Calu3 (cell line): ENCODE data around the gene NUP93. TPM values are rescaled to one million over a fixed set of nuclear protein-coding genes. Genes with fewer than 3 reads are reported as not detected.

Experiments used
- BruUV-seq: library from RNA; stranded (reverse); fragments of 400-500 nt; replicated peaks from 2 replicates; lab custom pipeline; 2021; lab: Mats Ljungman, UMichigan
- CTCF ChIA-PET: fragments of 300-600 bp; sonication (Branson Sonifier 250); formaldehyde crosslinking; loops from one replicate; lab custom pipeline; 2022; ENCODE audit warnings: antibody characterized with exemption; lab: Charles Lee
- DNase-seq: peaks from one replicate; pipeline ENCODE4 v3.0.0; 2022
- H3K27ac Mint-ChIP-seq: one replicate; pipeline ENCODE4 v1.8.0; 2022; ENCODE audit warnings: mixed read lengths; ENCODE audit not compliant: unreplicated experiment
- H3K27me3 Mint-ChIP-seq: one replicate; pipeline ENCODE4 v1.8.0; 2022; ENCODE audit warnings: mixed read lengths; ENCODE audit not compliant: unreplicated experiment
- H3K36me3 Mint-ChIP-seq: one replicate; pipeline ENCODE4 v1.8.0; 2022; ENCODE audit warnings: mild to moderate bottlenecking, moderate library complexity, mixed read lengths; ENCODE audit not compliant: insufficient read depth, unreplicated experiment
- H3K4me1 Mint-ChIP-seq: one replicate; pipeline ENCODE4 v1.8.0; 2022; ENCODE audit warnings: mild to moderate bottlenecking, low read depth, mixed read lengths; ENCODE audit not compliant: unreplicated experiment
- H3K4me3 Mint-ChIP-seq: one replicate; pipeline ENCODE4 v1.8.0; 2022; ENCODE audit warnings: mild to moderate bottlenecking, low read depth, moderate library complexity, mixed read lengths; ENCODE audit not compliant: unreplicated experiment
- H3K9me3 Mint-ChIP-seq: one replicate; pipeline ENCODE4 v1.8.0; 2022; ENCODE audit warnings: low read depth, mixed read lengths; ENCODE audit not compliant: unreplicated experiment
- CTCF ChIP-seq: fragments of 200-600 bp; IDR thresholded peaks from one replicate; pipeline ENCODE4 v1.8.0; 2022; ENCODE audit warnings: antibody characterized with exemption; ENCODE audit not compliant: unreplicated experiment
- intact Hi-C: fragments of 100-400 bp; cut with micrococcal nuclease; formaldehyde crosslinking; loops from one replicate; pipeline ENCODE4 v1.10.0; 2022; ENCODE audit not compliant: unreplicated experiment
- total RNA-seq: library from RNA; stranded (reverse); gene quantifications from 2 replicates; pipeline ENCODE4 v1.2.3, GENCODE V29; 2022

The NUP93 gene
- total RNA-seq, 1 experiment from 2014 or later: 120 TPM

GRCh38 chr16:56767024-56767423 is 37.1 kb downstream of the NUP93 start:
- intact Hi-C loops: no loop called here
- peaks cover 6% of the 10 kb centered on the region for H3K4me1 Mint-ChIP-seq
- BruUV-seq: no TSS peak
- no peak for TF ChIP-seq CTCF
- no peaks in the 10 kb centered on the region for H3K36me3 Mint-ChIP-seq
- CTCF ChIA-PET: no interaction called here
- no peaks in the 10 kb centered on the region for H3K27me3 Mint-ChIP-seq
- no peak for DNase-seq
- no peak overlapping the region for H3K27ac Mint-ChIP-seq
- no peak overlapping the region for H3K4me3 Mint-ChIP-seq
- no peaks in the 10 kb centered on the region for H3K9me3 Mint-ChIP-seq

GRCh38 chr16:56769677-56770076 is 39.7 kb downstream of the NUP93 start:
- TF ChIP-seq CTCF: no peak
- no TSS peak for BruUV-seq
- Mint-ChIP-seq H3K9me3 (no peaks in the 10 kb centered on the region), H3K27me3 (no peaks in the 10 kb centered on the region), H3K36me3 (no peaks in the 10 kb centered on the region), H3K4me3 (no peak overlapping the region), H3K4me1 (peaks cover 8% of the 10 kb centered on the region), H3K27ac (no peak overlapping the region)
- intact Hi-C loops: no loop called here
- CTCF ChIA-PET: no interaction called here
- DNase-seq: no peak

GRCh38 chr16:56771558-56772279 is 41.8 kb downstream of the NUP93 start:
- DNase-seq: no peak
- BruUV-seq: no TSS peak
- intact Hi-C loops: no loop called here
- TF ChIP-seq CTCF: no peak
- CTCF ChIA-PET: no interaction called here
- Mint-ChIP-seq H3K27ac (no peak overlapping the region), H3K4me1 (peaks cover 8% of the 10 kb centered on the region), H3K9me3 (no peaks in the 10 kb centered on the region), H3K27me3 (no peaks in the 10 kb centered on the region), H3K36me3 (no peaks in the 10 kb centered on the region), H3K4me3 (no peak overlapping the region)

GRCh38 chr16:56773532-56773931 is 43.6 kb downstream of the NUP93 start:
- DNase-seq: no peak
- H3K36me3 Mint-ChIP-seq: no peaks in the 10 kb centered on the region
- H3K9me3 Mint-ChIP-seq: no peaks in the 10 kb centered on the region
- no peak for TF ChIP-seq CTCF
- intact Hi-C loops: no loop called here
- H3K4me3 Mint-ChIP-seq: no peak overlapping the region
- no TSS peak for BruUV-seq
- peaks cover 8% of the 10 kb centered on the region for H3K4me1 Mint-ChIP-seq
- CTCF ChIA-PET: no interaction called here
- no peaks in the 10 kb centered on the region for H3K27me3 Mint-ChIP-seq
- H3K27ac Mint-ChIP-seq: no peak overlapping the region
